Measurements from ENCODE around the gene EFHC1. TPM values are rescaled to one million over a fixed set of nuclear protein-coding genes. Genes with fewer than 3 reads are reported as not detected.

The EFHC1 gene
- total RNA-seq, 6 donors from 2014 or later: 16.2 to 96.4 (median 21.6) TPM

- TF ChIP-seq POLR2A (IDR thresholded peaks at IDR 0.05): no peak
- TF ChIP-seq CTCF (IDR thresholded peaks at IDR 0.05): no peak
- no peak for TF ChIP-seq POLR2AphosphoS5 (IDR thresholded peaks at IDR 0.05)
- no peak for TF ChIP-seq EP300 (IDR thresholded peaks at IDR 0.05)
- peaks cover 11 to 34% (median 15%) of the 10 kb centered on the region in 4 donors for H3K4me1 ChIP-seq
- H3K36me3 ChIP-seq: peaks cover 5 to 70% (median 21%) of the 10 kb centered on the region in 4 donors
- 62 to 72% methylated on average over 3 to 4 of the region's 4 CpGs for WGBS, 2 donors
- ATAC-seq (ENCODE audit: low FRiP score in 2 of 2) (peak; percentile 68 to 92), DNase-seq (no peak)
- no peaks in the 10 kb centered on the region for H3K9me3 ChIP-seq
- peak overlapping the region; percentile 59 to 81 (median 71) for H3K27ac ChIP-seq
- no peaks in the 10 kb centered on the region for H3K27me3 ChIP-seq
- no peak overlapping the region for H3K4me3 ChIP-seq
Measured at GRCh38 chr6:52512199-52512598, 92.1 kb downstream of the EFHC1 start.

- WGBS, 2 donors: 65 to 66% methylated on average over 2 of the region's 2 CpGs
- Histone ChIP-seq H3K27ac (peak overlapping the region in 1 of 4 donors; percentile 9), H3K36me3 (peaks cover 5 to 58% (median 11%) of the 10 kb centered on the region in 4 donors), H3K4me3 (no peak overlapping the region), H3K4me1 (peaks cover 20 to 47% (median 26%) of the 10 kb centered on the region in 4 donors), H3K9me3 (no peaks in the 10 kb centered on the region), H3K27me3 (no peaks in the 10 kb centered on the region)
- TF ChIP-seq CTCF (IDR thresholded peaks at IDR 0.05): no peak
- no peak for TF ChIP-seq EP300 (IDR thresholded peaks at IDR 0.05)
- TF ChIP-seq POLR2AphosphoS5 (IDR thresholded peaks at IDR 0.05): no peak
- no peak for TF ChIP-seq POLR2A (IDR thresholded peaks at IDR 0.05)
- ATAC-seq (ENCODE audit: low FRiP score in 2 of 2) (no peak), DNase-seq (no peak)
Measured at GRCh38 chr6:52513464-52513863, 93.3 kb downstream of the EFHC1 start.

GRCh38 chr6:52513896-52514295 lies 93.8 kb downstream of the EFHC1 start:
- Histone ChIP-seq H3K27me3 (no peaks in the 10 kb centered on the region), H3K4me1 (peaks cover 21 to 51% (median 26%) of the 10 kb centered on the region in 4 donors), H3K4me3 (no peak overlapping the region), H3K36me3 (peaks cover 5 to 54% (median 8%) of the 10 kb centered on the region in 4 donors), H3K27ac (peak overlapping the region in 2 of 4 donors; percentile 33 to 64), H3K9me3 (no peaks in the 10 kb centered on the region)
- WGBS, 2 donors: 91 to 92% methylated on average over 4 of the region's 4 CpGs
- DNase-seq: no peak
- no peak for ATAC-seq (ENCODE audit: low FRiP score in 2 of 2)
- TF ChIP-seq POLR2A (IDR thresholded peaks at IDR 0.05) (no peak), POLR2AphosphoS5 (IDR thresholded peaks at IDR 0.05) (no peak), EP300 (IDR thresholded peaks at IDR 0.05) (no peak), CTCF (IDR thresholded peaks at IDR 0.05) (no peak)

GRCh38 chr6:52514514-52514913 lies 94.4 kb downstream of the EFHC1 start:
- Histone ChIP-seq H3K27ac (peak overlapping the region in 2 of 4 donors; percentile 33 to 64), H3K27me3 (no peaks in the 10 kb centered on the region), H3K9me3 (no peaks in the 10 kb centered on the region), H3K36me3 (peaks cover 0 to 47% (median 2%) of the 10 kb centered on the region in 4 donors), H3K4me3 (no peak overlapping the region), H3K4me1 (peaks cover 21 to 51% (median 26%) of the 10 kb centered on the region in 4 donors)
- TF ChIP-seq POLR2A (IDR thresholded peaks at IDR 0.05) (no peak), POLR2AphosphoS5 (IDR thresholded peaks at IDR 0.05) (peak; percentile 13 to 59), CTCF (IDR thresholded peaks at IDR 0.05) (no peak), EP300 (IDR thresholded peaks at IDR 0.05) (no peak)
- DNase-seq: no peak
- peak in 1 of 2 donors; percentile 2 for ATAC-seq (ENCODE audit: low FRiP score in 2 of 2)
- WGBS, 2 donors: 55 to 77% methylated on average over 7 of the region's 7 CpGs
